Measurements from ENCODE around the gene RPRM. TPM values are rescaled to one million over a fixed set of nuclear protein-coding genes. Genes with fewer than 3 reads are reported as not detected.

The RPRM gene
- total RNA-seq, 2 donors from 2014 or later: not detected

DNA sequence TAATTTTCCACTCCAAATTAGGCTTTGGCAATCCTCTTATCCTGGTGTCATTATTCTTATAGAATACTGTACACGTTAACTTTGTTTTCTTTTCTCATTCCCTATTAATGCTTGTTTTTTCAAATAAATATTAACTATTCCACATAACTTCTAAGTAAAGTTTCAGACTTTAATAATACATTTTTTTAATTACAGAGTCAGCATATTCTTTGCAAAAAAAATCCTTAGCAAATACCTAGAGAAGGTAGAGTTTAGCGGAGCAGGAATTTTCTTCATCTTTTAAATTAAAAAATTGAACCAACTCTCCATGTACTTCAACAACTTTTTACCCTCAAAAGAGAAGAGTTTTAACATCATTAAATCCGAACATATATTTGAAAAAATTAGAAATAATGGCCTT, 45.2 kb downstream of the RPRM start:
- H3K9me3 ChIP-seq: no peaks in the 10 kb centered on the region
- TF ChIP-seq, protein P1, sequence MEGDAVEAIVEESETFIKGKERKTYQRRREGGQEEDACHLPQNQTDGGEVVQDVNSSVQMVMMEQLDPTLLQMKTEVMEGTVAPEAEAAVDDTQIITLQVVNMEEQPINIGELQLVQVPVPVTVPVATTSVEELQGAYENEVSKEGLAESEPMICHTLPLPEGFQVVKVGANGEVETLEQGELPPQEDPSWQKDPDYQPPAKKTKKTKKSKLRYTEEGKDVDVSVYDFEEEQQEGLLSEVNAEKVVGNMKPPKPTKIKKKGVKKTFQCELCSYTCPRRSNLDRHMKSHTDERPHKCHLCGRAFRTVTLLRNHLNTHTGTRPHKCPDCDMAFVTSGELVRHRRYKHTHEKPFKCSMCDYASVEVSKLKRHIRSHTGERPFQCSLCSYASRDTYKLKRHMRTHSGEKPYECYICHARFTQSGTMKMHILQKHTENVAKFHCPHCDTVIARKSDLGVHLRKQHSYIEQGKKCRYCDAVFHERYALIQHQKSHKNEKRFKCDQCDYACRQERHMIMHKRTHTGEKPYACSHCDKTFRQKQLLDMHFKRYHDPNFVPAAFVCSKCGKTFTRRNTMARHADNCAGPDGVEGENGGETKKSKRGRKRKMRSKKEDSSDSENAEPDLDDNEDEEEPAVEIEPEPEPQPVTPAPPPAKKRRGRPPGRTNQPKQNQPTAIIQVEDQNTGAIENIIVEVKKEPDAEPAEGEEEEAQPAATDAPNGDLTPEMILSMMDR (IDR thresholded peaks at IDR 0.05): no peak
- no peak overlapping the region for H3K4me3 ChIP-seq
- no peak for ATAC-seq (ENCODE audit: insufficient number of reproducible peaks, low FRiP score, low read depth)
- no peaks in the 10 kb centered on the region for H3K27me3 ChIP-seq (replicated peaks; ENCODE audit: insufficient read depth)
- no peak for DNase-seq (ENCODE audit: low spot score)
- no peak overlapping the region for H3K27ac ChIP-seq
- no peaks in the 10 kb centered on the region for H3K36me3 ChIP-seq
- no peaks in the 10 kb centered on the region for H3K4me1 ChIP-seq (ENCODE audit: control insufficient read depth in 1 of 2, low read depth in 2 of 2)

DNA sequence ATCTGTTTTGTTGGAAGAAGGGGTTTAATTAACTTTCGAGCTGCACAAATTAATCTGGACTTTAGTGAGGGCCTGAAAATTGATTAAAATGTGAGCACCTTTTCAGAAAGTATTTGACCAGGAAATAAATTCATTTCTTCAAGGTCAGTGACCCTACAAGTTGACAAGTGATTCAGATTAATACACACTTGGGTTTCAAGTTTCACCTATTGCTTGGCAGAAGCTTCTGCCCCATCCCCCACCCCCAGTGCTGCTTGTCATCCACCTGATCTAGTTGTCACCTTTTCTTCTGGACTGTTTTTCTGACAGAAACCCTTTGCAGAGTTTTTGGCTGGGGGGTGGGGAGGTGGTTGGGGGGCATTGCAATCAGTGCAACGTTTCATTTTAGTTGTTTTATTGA, 46.2 kb downstream of the RPRM start:
- Histone ChIP-seq H3K4me1 (ENCODE audit: control insufficient read depth in 1 of 2, low read depth in 2 of 2) (no peaks in the 10 kb centered on the region), H3K27me3 (replicated peaks; ENCODE audit: insufficient read depth) (no peaks in the 10 kb centered on the region), H3K9me3 (no peaks in the 10 kb centered on the region), H3K27ac (no peak overlapping the region), H3K4me3 (no peak overlapping the region), H3K36me3 (no peaks in the 10 kb centered on the region)
- ATAC-seq (ENCODE audit: insufficient number of reproducible peaks, low FRiP score, low read depth) (no peak), DNase-seq (ENCODE audit: low spot score) (no peak)
- TF ChIP-seq, protein P1 (IDR thresholded peaks at IDR 0.05): no peak

GRCh38 chr2:153431114-153431513, 47.4 kb downstream of the RPRM start:
- no peaks in the 10 kb centered on the region for H3K36me3 ChIP-seq
- no peak overlapping the region for H3K27ac ChIP-seq
- no peak for ATAC-seq (ENCODE audit: insufficient number of reproducible peaks, low FRiP score, low read depth)
- H3K27me3 ChIP-seq (replicated peaks; ENCODE audit: insufficient read depth): no peaks in the 10 kb centered on the region
- no peak overlapping the region for H3K4me3 ChIP-seq
- TF ChIP-seq, protein P1 (IDR thresholded peaks at IDR 0.05): no peak
- H3K4me1 ChIP-seq (ENCODE audit: control insufficient read depth in 1 of 2, low read depth in 2 of 2): no peaks in the 10 kb centered on the region
- H3K9me3 ChIP-seq: no peaks in the 10 kb centered on the region
- DNase-seq (ENCODE audit: low spot score): no peak

Measured in thoracic aorta (tissue), 2 donors.